MCF 10A (cell line): ENCODE results near the gene CHCT1. TPM values are rescaled to one million over a fixed set of nuclear protein-coding genes. Genes with fewer than 3 reads are reported as not detected.

Source experiments
- BruUV-seq: library from RNA; stranded (reverse); fragments of 400-500 nt; replicated peaks from 2 replicates; lab custom pipeline; 2021; lab: Mats Ljungman, UMichigan
- CTCF ChIA-PET: fragments of 300-600 bp; sonication (Branson Sonifier 250); formaldehyde crosslinking; extraction: SDS; loops from one replicate; lab custom pipeline; 2021; ENCODE audit warnings: antibody characterized with exemption, inconsistent platforms; lab: Yijun Ruan, JAX
- POLR2A ChIA-PET: fragments of 300-600, 350-650 bp; sonication (Branson Sonifier 250); formaldehyde crosslinking; extraction: SDS; loops from one replicate; lab custom pipeline; 2020; ENCODE audit warnings: antibody characterized with exemption, inconsistent platforms; lab: Yijun Ruan, JAX
- DNase-seq: peaks from one replicate; pipeline ENCODE4 v3.0.0-alpha.2; 2018; ENCODE audit not compliant: unreplicated experiment
- H3K27ac Mint-ChIP-seq: one replicate; pipeline ENCODE4 v1.8.0; 2022; ENCODE audit warnings: mild to moderate bottlenecking, low read depth, mixed read lengths; ENCODE audit not compliant: unreplicated experiment
- H3K27me3 Mint-ChIP-seq: one replicate; pipeline ENCODE4 v1.8.0; 2022; ENCODE audit warnings: mixed read lengths; ENCODE audit not compliant: insufficient read depth, unreplicated experiment
- H3K36me3 Mint-ChIP-seq: one replicate; pipeline ENCODE4 v1.8.0; 2022; ENCODE audit warnings: mild to moderate bottlenecking, moderate library complexity, mixed read lengths; ENCODE audit not compliant: insufficient read depth, unreplicated experiment
- H3K4me1 Mint-ChIP-seq: one replicate; pipeline ENCODE4 v1.8.0; 2022; ENCODE audit warnings: mixed read lengths; ENCODE audit not compliant: insufficient read depth, unreplicated experiment
- H3K4me3 Mint-ChIP-seq: one replicate; pipeline ENCODE4 v1.8.0; 2022; ENCODE audit warnings: mild to moderate bottlenecking, moderate library complexity, mixed read lengths; ENCODE audit not compliant: unreplicated experiment
- H3K9me3 Mint-ChIP-seq: one replicate; pipeline ENCODE4 v1.8.0; 2022; ENCODE audit warnings: mixed read lengths; ENCODE audit not compliant: unreplicated experiment
- CTCF ChIP-seq: fragments of 200-600 bp; IDR thresholded peaks from one replicate; pipeline ENCODE4 v1.8.0; 2022; ENCODE audit warnings: antibody characterized with exemption, mild to moderate bottlenecking; ENCODE audit not compliant: unreplicated experiment
- intact Hi-C: fragments of 100-400 bp; cut with micrococcal nuclease; formaldehyde crosslinking; loops from 2 replicates; pipeline ENCODE4 v1.14.1; 2022
- total RNA-seq: library from RNA; stranded (reverse); gene quantifications from 2 replicates; pipeline ENCODE4 v1.2.3, GENCODE V29; 2022

The CHCT1 gene
- total RNA-seq, 1 experiment from 2014 or later = not detected

- ChIA-PET CTCF (interaction anchor here (0.6 to 1.2 kb wide), 7 partner anchors 8 to 264 kb away, joined by 3 to 7 read pairs (median 3); no protein-coding TSS in a partner anchor), POLR2A (interaction anchor here (0.5 to 11.5 kb wide), 28 partner anchors 9 to 684 kb away, joined by 3 to 163 read pairs (median 4); partner anchors contain the start of genes APPBP2, BCAS3, HEATR6 and PPM1D)
- peak overlapping the region; percentile 94 for H3K27ac Mint-ChIP-seq
- intact Hi-C loops = loop anchor here (2.0 to 10.0 kb wide), 4 partner anchors 35 to 159 kb away; no protein-coding TSS in a partner anchor
- no peak for DNase-seq
- no peaks in the 10 kb centered on the region for H3K27me3 Mint-ChIP-seq
- BruUV-seq = no TSS peak
- no peaks in the 10 kb centered on the region for H3K9me3 Mint-ChIP-seq
- H3K4me3 Mint-ChIP-seq = peak overlapping the region; percentile 88
- H3K36me3 Mint-ChIP-seq = no peaks in the 10 kb centered on the region
- TF ChIP-seq CTCF = no peak
- peaks cover 28% of the 10 kb centered on the region for H3K4me1 Mint-ChIP-seq
Measured at GRCh38 chr17:60391471-60392041, 30.7 kb upstream of the CHCT1 start.

GRCh38 chr17:60392042-60392844 lies 30.0 kb upstream of the CHCT1 start, which contains the start of gene USP32:
Gene USP32, minus strand, starts transcription at chr17:60392133. Its CDS starts 194 bp downstream, at chr17:60391939.
- POLR2A ChIA-PET = interaction anchor here (0.6 to 11.5 kb wide), 29 partner anchors 9 to 1468 kb away, joined by 3 to 163 read pairs (median 4); partner anchors contain the start of genes APPBP2, BCAS3, HEATR6 and PPM1D
- intact Hi-C loops = loop anchor here (2.0 to 10.0 kb wide), 4 partner anchors 35 to 160 kb away; no protein-coding TSS in a partner anchor
- Mint-ChIP-seq H3K9me3 (no peaks in the 10 kb centered on the region), H3K27me3 (no peaks in the 10 kb centered on the region), H3K36me3 (no peaks in the 10 kb centered on the region), H3K27ac (peak within 1 kb of the TSS; percentile 94), H3K4me1 (peaks cover 26% of the 10 kb centered on the region), H3K4me3 (peak within 1 kb of the TSS; percentile 88)
- CTCF ChIA-PET = interaction anchor here (0.6 to 1.2 kb wide), 8 partner anchors 9 to 312 kb away, joined by 3 to 7 read pairs (median 3); no protein-coding TSS in a partner anchor
- no TSS peak for BruUV-seq
- TF ChIP-seq CTCF = peak; percentile 41
- peak; percentile 98 for DNase-seq

- peak; percentile 67 for DNase-seq
- Mint-ChIP-seq H3K4me3 (peak overlapping the region; percentile 88), H3K27me3 (no peaks in the 10 kb centered on the region), H3K4me1 (peaks cover 24% of the 10 kb centered on the region), H3K27ac (peak overlapping the region; percentile 94), H3K36me3 (no peaks in the 10 kb centered on the region), H3K9me3 (no peaks in the 10 kb centered on the region)
- BruUV-seq = TSS peak; percentile 91
- intact Hi-C loops = loop anchor here (2.0 to 10.0 kb wide), 4 partner anchors 36 to 161 kb away; no protein-coding TSS in a partner anchor
- CTCF ChIA-PET = interaction anchor here (0.6 to 1.2 kb wide), 5 partner anchors 8 to 311 kb away, joined by 3 to 4 read pairs (median 3); no protein-coding TSS in a partner anchor
- POLR2A ChIA-PET = interaction anchor here (0.6 to 11.5 kb wide), 16 partner anchors 10 to 686 kb away, joined by 3 to 163 read pairs (median 4); partner anchors contain the start of genes BCAS3, HEATR6, PPM1D and PTRH2
- no peak for TF ChIP-seq CTCF
Measured at GRCh38 chr17:60392845-60393702, 29.2 kb upstream of the CHCT1 start.
